Loucy (cell line): ENCODE data around the gene LEP.

ENCODE experiments used
- CTCF ChIP-seq: fragments of 200-600 bp; sonication (generic); conservative IDR thresholded peaks from 2 replicates; pipeline ENCODE4 v1.5.1; 2014; ENCODE audit warnings: mild to moderate bottlenecking, antibody characterized with exemption, low read length
- EZH2phosphoT487 ChIP-seq: fragments of 200-600 bp; IDR thresholded peaks from 2 replicates; pipeline ENCODE4 v1.6.1; 2018; ENCODE audit warnings: antibody characterized with exemption, mild to moderate bottlenecking, moderate library complexity, borderline replicate concordance

- TF ChIP-seq EZH2phosphoT487 = no peak
- TF ChIP-seq CTCF = no peak
These were observed 5.6 kb upstream of the LEP start for GRCh38 chr7:128235471-128235870.
